Measurements from ENCODE around the gene OSR1. TPM values are rescaled to one million over a fixed set of nuclear protein-coding genes. Genes with fewer than 3 reads are reported as not detected.

OSR1 gene
- total and polyA plus RNA-seq, 9 of the 15 experiments (the other 6 are each of a cell fraction or from before 2014, with no cell fraction given): not detected

- TF ChIP-seq ZNF778 (CRISPR knock-in tag; IDR thresholded peaks at IDR 0.05) (no peak), GATAD2A (IDR thresholded peaks at IDR 0.05) (no peak), NR4A1 (CRISPR knock-in tag; IDR thresholded peaks at IDR 0.05) (0 out of 2 replicates have a peak, but pooled peaks have one; percentile 9), NR4A1 (tag; IDR thresholded peaks at IDR 0.05) (no peak), MEIS2 (IDR thresholded peaks at IDR 0.05; ENCODE audit: partially characterized antibody) (peak; percentile 87), POLR2AphosphoS5 (IDR thresholded peaks at IDR 0.05; ENCODE audit: control insufficient read depth, insufficient read depth, low read depth, low read length) (peak; percentile 91), RBFOX2 (IDR thresholded peaks at IDR 0.05; ENCODE audit: low read depth, low read length) (peak; percentile 98), TCF15 (CRISPR knock-in tag; IDR thresholded peaks at IDR 0.05) (no peak), CEBPZ (IDR thresholded peaks at IDR 0.05; ENCODE audit: borderline replicate concordance, low read depth, low read length) (no peak), GTF2E2 (tag; IDR thresholded peaks at IDR 0.05) (peak; percentile 33; the same call in 1 of the 2 replicates), ZNF175 (CRISPR knock-in tag; IDR thresholded peaks at IDR 0.05; ENCODE audit: low read depth) (no peak), TBL1XR1 (IDR thresholded peaks at IDR 0.05; ENCODE audit: low read length in 2 of 2) (peak in 1 of 2 experiments; percentile 95; a peak in 2 of 4 replicates), NFIC (IDR thresholded peaks at IDR 0.05) (peak; percentile 11; the same call in 1 of the 2 replicates), TOE1 (IDR thresholded peaks at IDR 0.05; ENCODE audit: borderline replicate concordance) (peak; percentile 56; the same call in 1 of the 2 replicates), TOE1 (CRISPR knock-in tag; IDR thresholded peaks at IDR 0.05; ENCODE audit: borderline replicate concordance, low read depth) (no peak), KLF1 (tag; IDR thresholded peaks at IDR 0.05) (no peak), TAF9B (IDR thresholded peaks at IDR 0.05; ENCODE audit: partially characterized antibody) (peak; percentile 80), CBX8 (IDR thresholded peaks at IDR 0.05; ENCODE audit: borderline replicate concordance, extremely low read depth, low read depth, low read length, poor library complexity, severe bottlenecking) (no peak), CBX1 (IDR thresholded peaks at IDR 0.05; ENCODE audit: low read depth) (peak; percentile 91; the same call in 1 of the 2 replicates), HDAC1 (IDR thresholded peaks at IDR 0.05) (peak in 1 of 2 experiments; percentile 67; a peak in 2 of 4 replicates), MIER1 (IDR thresholded peaks at IDR 0.05; ENCODE audit: low read depth) (no peak), CTBP1 (IDR thresholded peaks at IDR 0.05; ENCODE audit: borderline replicate concordance) (peak; percentile 27; the same call in 1 of the 2 replicates), ZNF584 (CRISPR knock-in tag; IDR thresholded peaks at IDR 0.05; ENCODE audit: low read depth) (no peak), ZNF354B (CRISPR knock-in tag; IDR thresholded peaks at IDR 0.05) (no peak), BHLHE40 (IDR thresholded peaks at IDR 0.05; ENCODE audit: low read length) (no peak), CBX5 (IDR thresholded peaks at IDR 0.05; ENCODE audit: borderline replicate concordance, low read depth) (no peak)
Observed at GRCh38 chr2:19347619-19348562, 10.5 kb downstream of the OSR1 start (continued).
